GM23248 (cell line): ENCODE measurements around the gene EHMT1.

Source experiments
- EZH2 ChIP-seq: fragments of 200-600 bp; sonication (generic); IDR thresholded peaks from 2 replicates; pipeline ENCODE4 v1.6.1; 2018; ENCODE audit warnings: antibody characterized with exemption, mild to moderate bottlenecking; ENCODE audit not compliant: insufficient read depth, poor library complexity, severe bottlenecking
- EZH2phosphoT487 ChIP-seq: fragments of 200-600 bp; sonication (generic); IDR thresholded peaks from 2 replicates; pipeline ENCODE4 v1.6.1; 2018; ENCODE audit warnings: antibody characterized with exemption, moderate library complexity, mild to moderate bottlenecking, low read depth; ENCODE audit not compliant: insufficient read depth

DNA sequence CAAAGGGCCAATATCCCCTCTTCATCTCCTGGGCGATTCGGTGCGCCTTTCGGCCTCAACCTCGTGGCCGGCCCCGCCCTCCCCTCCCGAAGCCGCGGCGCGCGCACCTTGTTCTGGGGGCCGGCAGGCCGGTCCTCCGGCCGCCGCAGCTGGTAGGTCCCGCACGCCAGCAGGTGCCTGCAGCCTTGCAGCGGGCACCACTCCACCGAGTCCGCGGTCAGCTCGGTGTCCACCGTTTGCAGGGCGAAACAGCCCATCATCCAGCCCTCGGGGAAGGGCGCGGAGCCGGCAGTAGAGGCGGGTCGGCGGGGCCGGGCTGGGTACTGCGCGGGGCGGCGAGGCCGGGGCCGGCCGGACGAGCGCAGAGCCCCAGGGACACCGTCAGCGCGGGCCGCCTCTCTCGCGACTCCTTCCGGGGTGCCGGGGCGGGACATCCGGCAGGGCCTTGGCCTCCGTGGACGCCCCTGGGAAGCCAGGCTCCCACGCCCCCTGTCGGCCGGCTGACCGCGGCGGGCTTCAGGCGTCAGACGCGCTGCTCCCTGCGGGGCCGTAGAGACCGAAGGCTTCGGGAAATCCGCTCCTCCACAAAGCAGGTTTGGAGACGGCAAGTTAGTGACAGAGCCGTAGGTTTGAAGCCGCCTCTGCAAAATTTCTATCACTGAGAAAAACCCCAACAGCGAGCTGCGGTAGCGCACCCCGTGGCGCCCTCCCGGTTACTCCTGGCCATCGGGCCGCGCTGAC lies 40.1 kb upstream of the EHMT1 start, which contains the start of gene DPH7:
- TF ChIP-seq EZH2 = no peak
- TF ChIP-seq EZH2phosphoT487 = no peak
